Thoracic aorta (tissue), 2 donors: Measurements from ENCODE around the gene CRACR2B. TPM values are rescaled to one million over a fixed set of nuclear protein-coding genes. Genes with fewer than 3 reads are reported as not detected.

Experiments used
- ATAC-seq: fragments of 150-250 bp; one replicate; pipeline ENCODE4 v1.8.0; 2017; ENCODE audit warnings: low read depth; ENCODE audit not compliant: insufficient number of reproducible peaks, low FRiP score
- DNase-seq: peaks from one replicate; pipeline ENCODE4 v3.0.0-alpha.2; 2020; ENCODE audit warnings: low spot score
- H3K27ac ChIP-seq, 2 donors: fragments of 200-600 bp; sonication (generic); 1 replicate in 1 of 2; 2 replicates in 1 of 2; pipeline ENCODE4 v1.5.1; 2016; ENCODE audit warnings: mild to moderate bottlenecking in 2 of 2, moderate library complexity in 2 of 2
- H3K27me3 ChIP-seq: fragments of 200-600 bp; sonication (generic); replicated peaks from 2 replicates; pipeline ENCODE4 v1.6.0; 2016; ENCODE audit warnings: mild to moderate bottlenecking; ENCODE audit not compliant: insufficient read depth
- H3K36me3 ChIP-seq: fragments of 200-600 bp; sonication (generic); one replicate; pipeline ENCODE4 v1.5.1; 2016
- H3K4me1 ChIP-seq, 2 donors: fragments of 200-600 bp; sonication (generic); 1 replicate in 1 of 2; 2 replicates in 1 of 2; pipeline versions ENCODE4 v1.5.1 to v1.6.0; 2016; ENCODE audit warnings: low read depth in 2 of 2, mild to moderate bottlenecking in 1 of 2; ENCODE audit not compliant: control insufficient read depth in 1 of 2
- H3K4me3 ChIP-seq: fragments of 200-600 bp; sonication (generic); 2 replicates; pipeline ENCODE4 v1.5.1; 2016; ENCODE audit warnings: mild to moderate bottlenecking
- H3K9me3 ChIP-seq: fragments of 200-600 bp; sonication (generic); 2 replicates; pipeline ENCODE4 v1.5.1; 2016
- total RNA-seq, 2 donors: library from RNA; depleted of rRNA; stranded (reverse); fragments of >200 nt; gene quantifications; one replicate each; pipeline versions ENCODE4 v1.1.0 to v1.2.3, GENCODE V29; 2016
- TF ChIP-seq, protein P1 (sequence below): fragments of 200-600 bp; sonication (generic); IDR thresholded peaks from one replicate; pipeline ENCODE4 v1.5.1; 2019; ENCODE audit warnings: antibody characterized with exemption

Gene CRACR2B
- total RNA-seq, 2 donors from 2014 or later = 9.6 to 11.6 TPM

GRCh38 chr11:831961-832528, 4.3 kb downstream of the CRACR2B start:
- peak overlapping the region in 1 of 2 donors; percentile 66 for H3K27ac ChIP-seq

DNA sequence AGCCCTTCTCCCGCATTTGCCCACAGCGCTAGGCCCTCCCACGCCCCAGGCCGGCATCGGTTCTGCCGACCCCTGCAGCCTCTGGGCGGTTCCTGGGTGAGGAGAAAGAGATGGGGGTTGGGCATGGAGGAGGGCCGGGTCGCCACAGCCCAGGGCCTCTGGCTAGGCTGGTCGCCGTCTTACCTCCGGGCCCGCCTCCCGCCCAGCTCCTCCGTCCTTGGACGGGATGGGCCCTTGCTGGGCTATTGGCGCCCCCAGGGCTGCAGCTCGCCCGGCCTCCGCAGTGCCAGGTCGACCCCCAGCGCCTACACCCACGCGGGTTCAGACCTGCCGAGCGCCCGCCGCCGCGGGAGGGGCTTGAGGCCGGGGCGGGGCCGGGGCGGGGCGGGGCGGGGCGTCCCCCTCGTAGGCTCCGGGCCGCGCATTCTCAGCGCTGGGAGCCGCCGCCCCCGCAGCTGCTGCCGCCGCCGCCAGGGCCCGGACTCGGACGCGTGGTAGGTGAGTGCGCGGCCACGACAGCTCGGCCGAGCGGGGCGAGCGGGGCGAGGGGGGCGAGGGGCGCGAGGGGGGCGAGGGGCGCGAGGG, 4.9 kb downstream of the CRACR2B start, which contains the start of gene CD151:
Gene CD151 (plus strand): TSS at position 424 of the 585 bp plus-strand sequence. CDS start 3,118 bp downstream, outside the sequence.
- H3K27ac ChIP-seq = peak within 1 kb of the TSS; percentile 97 to 99
- H3K36me3 ChIP-seq = peaks cover 15% of the 10 kb centered on the region
- ATAC-seq (no peak), DNase-seq (no peak)
- no peaks in the 10 kb centered on the region for H3K9me3 ChIP-seq
- peaks cover 40 to 76% of the 10 kb centered on the region in 2 donors for H3K4me1 ChIP-seq
- no peaks in the 10 kb centered on the region for H3K27me3 ChIP-seq
- H3K4me3 ChIP-seq = peak within 1 kb of the TSS; percentile 94
- TF ChIP-seq, protein P1, sequence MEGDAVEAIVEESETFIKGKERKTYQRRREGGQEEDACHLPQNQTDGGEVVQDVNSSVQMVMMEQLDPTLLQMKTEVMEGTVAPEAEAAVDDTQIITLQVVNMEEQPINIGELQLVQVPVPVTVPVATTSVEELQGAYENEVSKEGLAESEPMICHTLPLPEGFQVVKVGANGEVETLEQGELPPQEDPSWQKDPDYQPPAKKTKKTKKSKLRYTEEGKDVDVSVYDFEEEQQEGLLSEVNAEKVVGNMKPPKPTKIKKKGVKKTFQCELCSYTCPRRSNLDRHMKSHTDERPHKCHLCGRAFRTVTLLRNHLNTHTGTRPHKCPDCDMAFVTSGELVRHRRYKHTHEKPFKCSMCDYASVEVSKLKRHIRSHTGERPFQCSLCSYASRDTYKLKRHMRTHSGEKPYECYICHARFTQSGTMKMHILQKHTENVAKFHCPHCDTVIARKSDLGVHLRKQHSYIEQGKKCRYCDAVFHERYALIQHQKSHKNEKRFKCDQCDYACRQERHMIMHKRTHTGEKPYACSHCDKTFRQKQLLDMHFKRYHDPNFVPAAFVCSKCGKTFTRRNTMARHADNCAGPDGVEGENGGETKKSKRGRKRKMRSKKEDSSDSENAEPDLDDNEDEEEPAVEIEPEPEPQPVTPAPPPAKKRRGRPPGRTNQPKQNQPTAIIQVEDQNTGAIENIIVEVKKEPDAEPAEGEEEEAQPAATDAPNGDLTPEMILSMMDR = no peak

More at GRCh38 chr11:831961-832528, 4.3 kb downstream of the CRACR2B start:
- TF ChIP-seq, protein P1 = no peak
- no peak for ATAC-seq
- peaks cover 10% of the 10 kb centered on the region for H3K36me3 ChIP-seq
- H3K4me1 ChIP-seq = peaks cover 46 to 82% of the 10 kb centered on the region in 2 donors
- no peak for DNase-seq
- H3K9me3 ChIP-seq = no peaks in the 10 kb centered on the region
- no peaks in the 10 kb centered on the region for H3K27me3 ChIP-seq
- peak overlapping the region; percentile 94 for H3K4me3 ChIP-seq

- ATAC-seq = peak; percentile 15
- Histone ChIP-seq H3K27ac (peak overlapping the region; percentile 97 to 99), H3K4me1 (peaks cover 40 to 74% of the 10 kb centered on the region in 2 donors), H3K4me3 (peak overlapping the region; percentile 94), H3K9me3 (no peaks in the 10 kb centered on the region), H3K36me3 (peaks cover 17% of the 10 kb centered on the region), H3K27me3 (no peaks in the 10 kb centered on the region)
- TF ChIP-seq, protein P1 = no peak
- no peak for DNase-seq
Observed at GRCh38 chr11:833114-833791, 5.5 kb downstream of the CRACR2B start.

DNA sequence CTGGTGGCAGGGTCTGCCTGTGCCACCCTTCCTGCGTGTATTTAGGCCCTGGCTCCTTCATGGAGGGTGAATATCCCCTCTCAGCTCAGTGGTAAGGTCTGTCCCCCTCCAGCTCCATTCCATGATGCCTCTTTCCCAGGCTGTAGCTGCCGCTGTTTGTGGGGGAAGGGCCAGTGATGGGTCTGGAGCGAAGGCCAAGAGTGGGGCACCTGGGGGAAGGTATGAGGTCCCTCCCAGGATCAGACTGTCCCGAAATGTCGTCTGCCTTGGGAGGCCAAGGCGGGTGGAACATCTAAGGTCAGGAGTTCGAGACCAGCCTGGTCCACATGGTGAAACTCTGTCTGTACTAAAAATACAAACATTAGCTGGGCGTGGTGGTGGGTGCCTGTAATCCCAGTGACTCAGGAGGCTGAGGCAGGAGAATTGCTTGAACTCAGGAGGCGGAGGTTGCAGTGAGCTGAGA, 6.2 kb downstream of the CRACR2B start:
- H3K9me3 ChIP-seq = no peaks in the 10 kb centered on the region
- peak overlapping the region; percentile 94 for H3K4me3 ChIP-seq

More for the DNA sequence above, 6.2 kb downstream of the CRACR2B start:
- no peak for DNase-seq
- Histone ChIP-seq H3K36me3 (peaks cover 23% of the 10 kb centered on the region), H3K27ac (peak overlapping the region; percentile 97 to 99), H3K27me3 (no peaks in the 10 kb centered on the region), H3K4me1 (peaks cover 37 to 68% of the 10 kb centered on the region in 2 donors)
- no peak for ATAC-seq
- TF ChIP-seq, protein P1 = no peak
